22Rv1 (cell line): ENCODE results near the gene SRD5A2.
"Not testable (repeated sequence)": the region's sequence is repeated elsewhere in the genome, so short reads cannot be mapped to it uniquely, and the experiment has no call there.

Source experiments
- H3K27ac ChIP-seq: fragments of 450-650 bp; 2 replicates; pipeline ENCODE4 v1.5.1; 2017
- CTCF ChIP-seq: fragments of 450-650 bp; IDR thresholded peaks from 2 replicates; pipeline ENCODE4 v1.5.1; 2017; ENCODE audit warnings: mild to moderate bottlenecking
- ZFX ChIP-seq: fragments of 450-650 bp; IDR thresholded peaks from 2 replicates; pipeline ENCODE4 v1.6.1; 2017; ENCODE audit warnings: antibody characterized with exemption, borderline replicate concordance

Gene SRD5A2

GRCh38 chr2:31504311-31504710, 76.4 kb downstream of the SRD5A2 start:
- H3K27ac ChIP-seq = no peak overlapping the region
- TF ChIP-seq CTCF = no peak
- no peak for TF ChIP-seq ZFX

DNA sequence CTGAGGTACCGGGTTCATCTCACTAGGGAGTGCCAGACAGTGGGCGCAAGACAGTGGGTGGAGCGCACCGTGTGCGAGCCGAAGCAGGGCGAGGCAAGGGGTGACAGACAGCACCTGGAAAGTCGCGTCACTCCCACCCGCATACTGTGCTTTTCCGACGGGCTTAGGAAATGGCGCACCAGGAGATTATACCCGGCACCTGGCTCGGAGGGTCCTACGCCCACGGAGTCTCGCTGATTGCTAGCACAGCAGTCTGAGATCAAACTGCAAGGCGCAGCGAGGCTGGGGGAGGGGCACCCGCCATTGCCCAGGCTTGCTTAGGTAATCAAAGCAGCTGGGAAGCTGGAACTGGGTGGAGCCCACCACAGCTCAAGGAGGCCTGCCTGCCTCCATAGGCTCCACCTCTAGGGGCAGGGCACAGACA, 84.3 kb downstream of the SRD5A2 start:
- H3K27ac ChIP-seq = not testable (repeated sequence)

DNA sequence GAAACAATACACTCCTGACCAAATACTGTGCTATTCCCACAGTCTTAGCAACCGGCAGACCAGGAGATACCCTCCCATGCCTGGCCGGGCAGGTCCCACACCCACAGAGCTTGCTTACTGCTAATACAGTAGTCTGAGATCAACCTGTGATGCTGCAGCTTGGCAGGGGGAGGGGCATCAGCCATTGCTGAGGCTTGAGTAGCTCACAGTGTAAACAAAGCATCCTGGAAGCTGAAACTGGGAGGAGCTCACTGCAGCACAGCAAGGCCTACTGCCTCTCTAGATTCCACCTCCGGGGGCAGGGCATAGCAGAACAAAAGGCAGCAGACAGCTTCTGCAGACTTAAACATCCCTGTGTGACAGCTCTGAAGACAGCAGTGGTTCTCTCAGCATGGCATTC, 91.4 kb downstream of the SRD5A2 start:
- not testable (repeated sequence) for H3K27ac ChIP-seq

- no peak for TF ChIP-seq CTCF
- TF ChIP-seq ZFX = no peak
- H3K27ac ChIP-seq = no peak overlapping the region
Measured at GRCh38 chr2:31483246-31483645, 97.5 kb downstream of the SRD5A2 start.

DNA sequence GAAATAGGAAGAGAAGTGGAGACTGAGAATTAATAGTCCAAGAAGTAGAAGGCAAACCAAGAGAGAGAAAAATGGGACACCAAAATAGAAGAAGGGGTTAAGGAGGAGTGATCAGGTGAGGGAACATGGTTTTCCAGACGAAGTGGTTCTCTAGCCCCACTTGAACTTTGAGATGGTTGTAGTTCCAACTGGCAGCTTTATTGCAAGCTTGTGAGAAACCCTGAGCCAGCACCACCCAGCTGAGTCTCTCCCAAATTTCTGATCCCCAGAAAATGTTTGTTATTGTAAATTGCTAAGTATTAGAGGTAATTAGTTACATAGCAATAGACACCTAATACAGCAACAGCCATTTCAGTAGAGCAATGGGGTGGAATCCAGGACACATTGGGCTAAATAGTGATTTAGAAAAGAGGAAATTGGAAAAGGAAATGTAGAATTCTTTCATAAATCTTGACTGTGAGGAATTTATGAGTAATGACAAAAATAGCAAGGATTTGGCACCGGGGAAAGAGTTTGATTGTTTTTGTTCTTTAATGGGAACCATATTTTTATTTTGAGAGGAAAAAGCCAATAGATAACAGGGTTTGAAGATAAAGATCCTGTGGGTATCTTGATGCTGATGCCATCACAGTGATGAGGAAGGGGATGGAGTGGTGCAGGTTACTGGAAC, 104.1 kb downstream of the SRD5A2 start:
- H3K27ac ChIP-seq = no peak overlapping the region
- TF ChIP-seq ZFX (no peak), CTCF (no peak)

GRCh38 chr2:31475692-31476091, 105.0 kb downstream of the SRD5A2 start:
- TF ChIP-seq ZFX = no peak
- TF ChIP-seq CTCF = no peak
- no peak overlapping the region for H3K27ac ChIP-seq

DNA sequence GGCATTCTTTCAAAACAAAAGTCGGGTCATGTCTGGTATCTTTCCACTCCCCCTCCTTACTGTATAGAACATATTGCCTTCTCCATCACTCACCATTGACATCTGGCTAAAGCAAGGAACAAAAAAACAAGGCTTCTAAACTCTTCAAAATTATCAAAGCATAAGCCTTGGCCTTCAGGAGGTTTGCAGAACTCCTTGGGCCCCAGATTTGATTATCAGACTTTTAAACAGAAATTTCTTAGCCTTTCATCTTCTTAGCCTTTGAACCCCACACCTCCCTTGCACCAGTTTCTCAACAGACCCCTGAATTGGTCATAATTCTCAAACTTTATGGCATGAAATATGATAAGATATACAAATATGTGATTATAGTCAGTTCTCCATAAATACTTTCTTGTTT, 106.4 kb downstream of the SRD5A2 start:
- no peak overlapping the region for H3K27ac ChIP-seq
- no peak for TF ChIP-seq CTCF
- no peak for TF ChIP-seq ZFX
